ENCODE data around the gene IKBIP. TPM values are rescaled to one million over a fixed set of nuclear protein-coding genes. Genes with fewer than 3 reads are reported as not detected.
A peak's percentile ranks its signal among the peaks of the same experiment; 100 is the strongest.

The IKBIP gene
- total and polyA plus RNA-seq, 9 of the 15 experiments (the other 6 are each of a cell fraction or from before 2014, with no cell fraction given) = 3.3 to 19.5 (median 14.9) TPM

GRCh38 chr12:98671459-98671858 is 26.9 kb upstream of the IKBIP start (continued):
- no peak for TF ChIP-seq MITF (IDR thresholded peaks at IDR 0.05)
- no peak for TF ChIP-seq BRCA1 (IDR thresholded peaks at IDR 0.05)
- no peak for TF ChIP-seq BRCA1 (CRISPR knock-in tag; IDR thresholded peaks at IDR 0.05)
- TF ChIP-seq CAMTA2 (CRISPR knock-in tag; conservative IDR thresholded peaks at IDR 0.05) = no peak
- TF ChIP-seq PTRF (tag; IDR thresholded peaks at IDR 0.05) = no peak
- peak; percentile 43; the same call in 1 of the 2 replicates for TF ChIP-seq POLR2AphosphoS5 (IDR thresholded peaks at IDR 0.05; ENCODE audit: control insufficient read depth, insufficient read depth, low read depth, low read length)
- TF ChIP-seq, protein P1, sequence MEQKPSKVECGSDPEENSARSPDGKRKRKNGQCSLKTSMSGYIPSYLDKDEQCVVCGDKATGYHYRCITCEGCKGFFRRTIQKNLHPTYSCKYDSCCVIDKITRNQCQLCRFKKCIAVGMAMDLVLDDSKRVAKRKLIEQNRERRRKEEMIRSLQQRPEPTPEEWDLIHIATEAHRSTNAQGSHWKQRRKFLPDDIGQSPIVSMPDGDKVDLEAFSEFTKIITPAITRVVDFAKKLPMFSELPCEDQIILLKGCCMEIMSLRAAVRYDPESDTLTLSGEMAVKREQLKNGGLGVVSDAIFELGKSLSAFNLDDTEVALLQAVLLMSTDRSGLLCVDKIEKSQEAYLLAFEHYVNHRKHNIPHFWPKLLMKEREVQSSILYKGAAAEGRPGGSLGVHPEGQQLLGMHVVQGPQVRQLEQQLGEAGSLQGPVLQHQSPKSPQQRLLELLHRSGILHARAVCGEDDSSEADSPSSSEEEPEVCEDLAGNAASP (IDR thresholded peaks at IDR 0.05) = no peak
- peak in 1 of 2 experiments; percentile 41; a peak in 1 of 4 replicates for TF ChIP-seq RCOR1 (IDR thresholded peaks at IDR 0.05; ENCODE audit: borderline replicate concordance in 1 of 2, low read depth in 2 of 2, low read length in 2 of 2)
- TF ChIP-seq ARID1B (IDR thresholded peaks at IDR 0.05) = peak; percentile 82
- no peak for TF ChIP-seq POLR3A (IDR thresholded peaks at IDR 0.05; ENCODE audit: borderline replicate concordance, extremely low read depth, insufficient read depth, insufficient read length)
- no peak for TF ChIP-seq XRCC3 (IDR thresholded peaks at IDR 0.05)
- TF ChIP-seq KHSRP (IDR thresholded peaks at IDR 0.05) = no peak
- peak; percentile 74 for TF ChIP-seq DPF2 (IDR thresholded peaks at IDR 0.05)
- TF ChIP-seq ELF1 (tag; IDR thresholded peaks at IDR 0.05) = no peak
- peak; percentile 51; the same call in 1 of the 2 replicates for TF ChIP-seq TAL1 (IDR thresholded peaks at IDR 0.05)
- TF ChIP-seq, protein P2, sequence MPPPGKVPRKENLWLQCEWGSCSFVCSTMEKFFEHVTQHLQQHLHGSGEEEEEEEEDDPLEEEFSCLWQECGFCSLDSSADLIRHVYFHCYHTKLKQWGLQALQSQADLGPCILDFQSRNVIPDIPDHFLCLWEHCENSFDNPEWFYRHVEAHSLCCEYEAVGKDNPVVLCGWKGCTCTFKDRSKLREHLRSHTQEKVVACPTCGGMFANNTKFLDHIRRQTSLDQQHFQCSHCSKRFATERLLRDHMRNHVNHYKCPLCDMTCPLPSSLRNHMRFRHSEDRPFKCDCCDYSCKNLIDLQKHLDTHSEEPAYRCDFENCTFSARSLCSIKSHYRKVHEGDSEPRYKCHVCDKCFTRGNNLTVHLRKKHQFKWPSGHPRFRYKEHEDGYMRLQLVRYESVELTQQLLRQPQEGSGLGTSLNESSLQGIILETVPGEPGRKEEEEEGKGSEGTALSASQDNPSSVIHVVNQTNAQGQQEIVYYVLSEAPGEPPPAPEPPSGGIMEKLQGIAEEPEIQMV (tag; conservative IDR thresholded peaks at IDR 0.05; ENCODE audit: low read depth) = no peak
- TF ChIP-seq MAFK (IDR thresholded peaks at IDR 0.05; ENCODE audit: low read length) = no peak
- TF ChIP-seq SIN3A (IDR thresholded peaks at IDR 0.05; ENCODE audit: borderline replicate concordance in 2 of 2, control insufficient read depth in 1 of 2, low read depth in 2 of 2, low read length in 2 of 2) = no peak
- TF ChIP-seq HMBOX1 (IDR thresholded peaks at IDR 0.05) = peak; percentile 36; the same call in 1 of the 2 replicates
- peak; percentile 48 for TF ChIP-seq SMARCA4 (IDR thresholded peaks at IDR 0.05)
- TF ChIP-seq EP300 (IDR thresholded peaks at IDR 0.05; ENCODE audit: low read length) = peak; percentile 52; the same call in 1 of the 2 replicates
- no peak for TF ChIP-seq ZNF280B (CRISPR knock-in tag; IDR thresholded peaks at IDR 0.05)
- no peak for TF ChIP-seq MTA3 (IDR thresholded peaks at IDR 0.05; ENCODE audit: borderline replicate concordance)
- TF ChIP-seq SLC30A9 (CRISPR knock-in tag; IDR thresholded peaks at IDR 0.05) = no peak
- no peak for TF ChIP-seq SP1 (CRISPR knock-in tag; IDR thresholded peaks at IDR 0.05)

All from K562 (cell line).